ENCODE measurements around the gene MRPL36. TPM values are rescaled to one million over a fixed set of nuclear protein-coding genes. Genes with fewer than 3 reads are reported as not detected.

MRPL36 gene
- total RNA-seq, 4 donors from 2014 or later: 44.6 to 54.9 (median 49.3) TPM

GRCh38 chr5:1804001-1804690 is 4.5 kb upstream of the MRPL36 start:
- intact Hi-C loops (cut with DNase I): no loop called here
- Histone ChIP-seq H3K27ac (no peak overlapping the region), H3K27me3 (no peaks in the 10 kb centered on the region), H3K36me3 (peaks cover 22 to 67% (median 41%) of the 10 kb centered on the region in 3 donors), H3K9me3 (no peaks in the 10 kb centered on the region), H3K4me3 (no peak overlapping the region), H3K4me1 (peaks cover 2 to 54% (median 15%) of the 10 kb centered on the region in 3 donors)
- no peak for DNase-seq
- no peak for TF ChIP-seq CTCF (IDR thresholded peaks at IDR 0.05)
- TF ChIP-seq POLR2A (IDR thresholded peaks at IDR 0.05): no peak
- WGBS, 2 donors: 81 to 87% methylated on average over 10 to 12 of the region's 15 CpGs

- H3K9me3 ChIP-seq: no peaks in the 10 kb centered on the region
- no peak for DNase-seq
- H3K27me3 ChIP-seq: no peaks in the 10 kb centered on the region
- peaks cover 20 to 63% (median 38%) of the 10 kb centered on the region in 3 donors for H3K36me3 ChIP-seq
- TF ChIP-seq POLR2A (IDR thresholded peaks at IDR 0.05) (no peak), CTCF (IDR thresholded peaks at IDR 0.05) (no peak)
- intact Hi-C loops (cut with DNase I): no loop called here
- H3K4me1 ChIP-seq: peaks cover 9 to 55% (median 17%) of the 10 kb centered on the region in 3 donors
- H3K27ac ChIP-seq: no peak overlapping the region
- 80 to 90% methylated on average over 1 of the region's 1 CpG for WGBS, 2 donors
- H3K4me3 ChIP-seq: no peak overlapping the region
Observed at GRCh38 chr5:1803192-1803591, 3.6 kb upstream of the MRPL36 start.

DNA sequence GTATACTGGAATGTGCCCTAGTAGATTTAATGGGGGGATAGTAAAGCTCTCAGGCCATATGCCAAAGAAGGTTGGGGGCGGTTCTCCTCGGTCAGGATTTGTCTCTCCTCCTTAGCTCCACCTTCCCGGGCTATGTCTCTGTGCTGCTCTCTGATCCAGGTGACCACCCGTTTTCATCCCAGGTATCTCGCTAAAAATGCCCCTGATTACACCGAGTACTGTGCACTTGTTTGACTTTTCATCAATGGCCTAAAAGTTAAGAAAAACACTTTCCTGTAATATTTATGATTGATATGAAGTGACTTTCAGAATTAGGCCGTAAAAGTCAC is 2.3 kb upstream of the MRPL36 start:
- Histone ChIP-seq H3K27me3 (no peaks in the 10 kb centered on the region), H3K4me3 (peak overlapping the region; percentile 90 to 97 (median 94)), H3K36me3 (peaks cover 10 to 63% (median 42%) of the 10 kb centered on the region in 3 donors), H3K4me1 (peaks cover 9 to 60% (median 14%) of the 10 kb centered on the region in 3 donors), H3K9me3 (no peaks in the 10 kb centered on the region), H3K27ac (peak overlapping the region; percentile 91 to 93 (median 92))
- DNase-seq: no peak
- 9 to 12% methylated on average over 7 of the region's 7 CpGs for WGBS, 2 donors
- intact Hi-C loops (cut with DNase I): no loop called here
- TF ChIP-seq POLR2A (IDR thresholded peaks at IDR 0.05) (no peak), CTCF (IDR thresholded peaks at IDR 0.05) (no peak)

DNA sequence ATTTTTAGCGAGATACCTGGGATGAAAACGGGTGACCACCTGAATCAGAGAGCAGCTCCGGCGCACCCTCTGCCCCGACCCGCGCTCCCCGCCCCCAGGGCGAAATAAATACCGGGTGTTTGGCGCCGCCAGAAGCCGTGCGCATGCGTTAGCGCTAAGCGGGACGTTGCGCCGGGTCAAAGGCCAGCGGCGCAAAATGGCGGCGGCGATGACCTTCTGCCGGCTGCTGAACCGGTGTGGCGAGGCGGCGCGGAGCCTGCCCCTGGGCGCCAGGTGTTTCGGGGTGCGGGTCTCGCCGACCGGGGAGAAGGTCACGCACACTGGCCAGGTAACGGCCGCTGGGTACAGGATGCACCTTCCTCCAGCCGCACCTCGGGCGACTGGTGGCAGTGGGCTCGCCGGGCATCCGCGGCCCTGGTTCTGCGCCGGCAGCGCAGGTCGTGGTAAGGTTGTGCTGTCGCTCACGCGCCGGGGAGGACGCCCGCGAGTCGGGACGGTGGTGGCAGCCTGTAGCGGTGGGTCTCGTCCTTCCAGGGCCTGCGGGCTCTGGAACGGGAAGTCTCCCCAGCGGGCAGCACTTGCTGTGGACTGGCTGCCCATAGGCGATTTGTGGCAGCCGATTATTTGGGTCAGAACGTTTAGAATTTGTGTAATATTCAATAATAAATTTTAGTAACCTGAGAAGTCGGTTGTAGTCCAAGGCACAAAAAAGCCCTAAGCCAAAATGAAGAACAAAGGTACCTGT is 1.8 kb upstream of the MRPL36 start, which contains the start of gene NDUFS6:
TSS of gene NDUFS6 (plus strand) at position 186 of the 745 bp plus-strand sequence. CDS start at position 197, 11 bp downstream.
- peak within 1 kb of the TSS; percentile 91 to 93 (median 92) for H3K27ac ChIP-seq
- peak in 2 of 4 donors; percentile 24 to 72 for TF ChIP-seq POLR2A (IDR thresholded peaks at IDR 0.05)
- TF ChIP-seq CTCF (IDR thresholded peaks at IDR 0.05): peak in 1 of 6 experiments; percentile 9

More for the DNA sequence above, 1.8 kb upstream of the MRPL36 start, which contains the start of gene NDUFS6:
- DNase-seq: peak; percentile 28
- intact Hi-C loops (cut with DNase I): no loop called here
- no peaks in the 10 kb centered on the region for H3K27me3 ChIP-seq
- 0% methylated on average over 1 to 9 of the region's 69 CpGs for WGBS, 2 donors
- peak within 1 kb of the TSS; percentile 90 to 97 (median 94) for H3K4me3 ChIP-seq
- no peaks in the 10 kb centered on the region for H3K9me3 ChIP-seq
- peaks cover 8 to 63% (median 38%) of the 10 kb centered on the region in 3 donors for H3K36me3 ChIP-seq
- H3K4me1 ChIP-seq: peaks cover 9 to 65% (median 14%) of the 10 kb centered on the region in 3 donors
